Activated CD4-positive, CD25-positive, alpha-beta regulatory T cell treated with anti-CD3 and anti-CD28 coated beads, Interleukin-2, amount 50 U/mL, for 72 hours (primary cell): Measurements from ENCODE around the gene C1QTNF2.
"Not testable (repeated sequence)": the region's sequence is repeated elsewhere in the genome, so short reads cannot be mapped to it uniquely, and the experiment has no call there.

Experiments used
- DNase-seq: peaks from one replicate; pipeline ENCODE4 v3.0.0; 2021

The C1QTNF2 gene

GRCh38 chr5:160370713-160371034 lies 248 bp upstream of the C1QTNF2 start:
- DNase-seq: no peak

GRCh38 chr5:160367885-160368284 lies 2.5 kb downstream of the C1QTNF2 start:
- DNase-seq: no peak

DNA sequence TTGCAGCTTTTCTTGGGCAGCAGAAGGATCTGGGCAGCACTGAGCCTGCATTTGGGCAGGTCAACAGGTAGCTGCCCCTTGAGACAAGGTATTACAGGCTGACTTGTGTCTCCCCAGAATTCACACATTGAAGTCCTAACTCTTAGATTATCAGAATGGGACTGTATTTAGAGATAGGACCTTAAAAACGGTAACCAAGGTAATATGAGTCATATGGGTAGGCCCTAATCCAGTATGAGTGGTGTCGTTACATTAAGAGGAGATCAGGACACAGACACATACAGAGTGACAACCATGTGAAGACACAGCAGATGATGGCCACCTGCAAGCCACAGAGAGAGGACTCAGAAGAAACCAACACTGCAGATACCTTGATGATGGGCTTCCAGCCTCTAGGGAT lies 3.2 kb downstream of the C1QTNF2 start:
- no peak for DNase-seq

DNA sequence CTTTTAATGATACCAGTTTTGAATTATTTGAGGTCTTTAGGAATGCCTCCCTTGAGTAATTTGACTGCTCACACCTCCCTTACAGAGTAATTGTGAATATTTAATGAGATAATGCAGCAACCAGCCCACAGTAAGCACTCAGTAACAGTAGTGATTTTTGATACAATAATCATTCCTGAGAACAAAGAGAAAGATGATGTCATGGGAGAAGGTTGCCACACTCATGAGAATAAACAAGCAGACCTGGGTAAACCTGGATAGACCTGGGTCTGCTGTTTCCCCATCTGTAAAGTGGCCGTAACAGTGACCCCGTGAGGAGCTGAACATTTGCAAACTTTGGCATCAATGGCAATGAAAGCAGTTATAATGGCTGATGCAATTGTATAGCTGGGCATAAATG lies 4.2 kb downstream of the C1QTNF2 start:
- DNase-seq: no peak

- no peak for DNase-seq
These were observed 6.6 kb downstream of the C1QTNF2 start for GRCh38 chr5:160363660-160364395.

GRCh38 chr5:160363211-160363610 lies 7.2 kb downstream of the C1QTNF2 start:
- no peak for DNase-seq

DNA sequence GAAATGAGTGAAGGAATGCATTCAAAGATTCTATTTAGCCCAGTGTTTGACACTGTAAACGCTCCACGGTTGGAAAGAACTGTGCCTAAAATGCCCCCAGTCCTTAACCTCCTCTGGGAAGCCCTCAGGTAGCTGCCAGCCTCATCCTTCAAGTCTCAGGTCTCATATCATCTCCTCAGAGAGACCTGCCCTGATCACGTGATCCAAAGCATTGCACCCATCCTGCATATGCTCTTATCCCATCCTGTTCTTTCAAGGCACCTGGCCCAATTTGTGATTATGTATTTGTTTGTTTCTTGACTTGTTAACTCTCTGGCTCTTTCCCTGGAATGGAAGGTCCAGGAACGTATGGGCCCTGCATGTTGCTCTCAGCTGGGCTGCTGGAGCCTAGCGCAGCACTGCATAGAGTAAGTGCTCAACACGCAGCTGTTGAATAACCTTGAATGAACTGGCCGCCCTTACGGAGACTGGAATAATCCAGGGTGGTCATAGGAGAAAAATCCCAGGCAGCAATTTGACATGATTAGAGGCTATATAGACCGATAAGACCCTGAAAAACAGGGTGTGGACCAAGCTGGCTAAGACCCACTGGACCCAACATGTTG lies 8.7 kb downstream of the C1QTNF2 start:
- no peak for DNase-seq

DNA sequence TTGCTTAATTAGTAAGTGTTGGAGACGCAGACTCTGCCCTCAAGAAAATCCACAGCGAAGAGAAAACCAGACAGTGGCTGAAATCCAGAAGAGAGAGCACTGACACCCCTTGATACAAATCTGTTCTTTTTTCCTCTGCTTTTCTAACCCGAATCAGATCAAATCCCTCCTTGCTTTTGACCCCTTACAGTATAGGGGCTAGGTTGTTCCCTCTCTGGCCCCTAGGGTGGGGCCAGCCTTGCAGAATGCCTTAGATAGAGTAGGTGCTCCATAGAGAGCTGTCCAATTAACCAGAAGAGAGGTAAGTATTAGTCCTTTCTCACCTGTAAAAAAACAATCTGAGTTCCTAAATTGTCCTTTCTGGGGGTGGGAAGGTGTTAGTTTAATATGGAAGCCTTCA lies 10.1 kb downstream of the C1QTNF2 start:
- DNase-seq: no peak

DNA sequence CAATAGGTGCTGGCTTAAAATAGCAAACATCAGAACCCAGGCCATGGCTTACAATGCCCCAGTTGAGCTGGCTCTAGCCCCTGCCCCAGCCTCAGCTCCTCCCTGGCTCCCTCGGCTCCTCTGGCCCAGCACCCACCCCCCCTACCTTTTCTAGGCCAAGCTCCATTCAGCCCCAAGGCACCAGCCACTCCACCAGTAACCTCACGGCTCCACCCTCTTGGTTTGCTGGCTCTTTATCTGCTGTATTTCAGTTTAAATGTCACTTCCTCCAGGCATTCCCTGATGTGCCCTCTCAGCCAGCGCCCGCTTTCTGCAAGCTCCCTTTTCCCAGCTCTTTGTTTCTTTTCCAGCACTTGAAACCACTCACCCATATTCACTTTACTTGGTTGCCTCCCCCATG lies 10.6 kb downstream of the C1QTNF2 start:
- no peak for DNase-seq

DNA sequence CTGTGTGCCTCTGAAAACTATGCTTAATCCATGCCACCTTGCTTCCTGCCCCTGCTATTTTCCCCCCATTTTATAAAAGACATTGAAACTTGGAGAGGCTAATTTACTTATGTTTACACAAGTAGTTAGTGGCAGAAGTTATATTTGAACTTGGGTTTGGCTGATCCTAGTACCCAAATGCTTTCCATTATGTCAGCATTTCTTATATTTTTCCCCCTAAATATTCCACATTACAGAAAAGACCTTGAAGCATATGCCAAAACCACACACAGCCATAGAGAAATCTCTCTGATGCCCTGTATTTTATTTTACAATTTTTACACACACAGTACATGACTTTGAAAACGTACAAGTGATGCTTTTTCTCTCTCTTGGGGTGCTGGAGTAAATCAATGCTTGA lies 11.2 kb downstream of the C1QTNF2 start:
- DNase-seq: no peak

DNA sequence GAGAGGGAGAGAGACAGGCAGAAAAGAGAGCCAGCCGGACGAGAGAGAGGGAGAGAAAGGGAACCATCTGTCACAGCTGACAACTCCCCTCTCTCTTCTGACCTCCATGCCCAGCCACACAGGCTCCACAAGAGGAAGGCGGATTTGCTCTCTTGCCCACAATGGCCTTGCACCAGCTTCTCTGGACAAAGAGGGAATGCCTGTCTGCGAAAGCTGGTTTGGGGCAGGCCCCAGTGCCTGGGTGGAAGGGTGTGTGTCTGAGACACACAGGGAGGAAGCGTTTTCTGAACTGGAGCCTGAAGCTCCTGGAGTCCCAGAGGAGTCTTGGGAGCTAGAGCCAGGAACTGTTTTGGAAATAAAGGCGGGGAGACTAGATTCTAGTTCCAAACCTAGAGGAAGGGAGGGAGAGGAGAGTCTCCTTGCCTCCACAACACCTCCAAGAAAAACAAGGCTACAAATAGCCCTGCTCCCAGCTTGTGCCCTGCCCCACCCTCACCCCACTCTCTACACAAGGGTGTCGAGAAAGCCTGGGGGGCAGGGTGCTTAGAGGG lies 12.5 kb downstream of the C1QTNF2 start:
- no peak for DNase-seq

DNA sequence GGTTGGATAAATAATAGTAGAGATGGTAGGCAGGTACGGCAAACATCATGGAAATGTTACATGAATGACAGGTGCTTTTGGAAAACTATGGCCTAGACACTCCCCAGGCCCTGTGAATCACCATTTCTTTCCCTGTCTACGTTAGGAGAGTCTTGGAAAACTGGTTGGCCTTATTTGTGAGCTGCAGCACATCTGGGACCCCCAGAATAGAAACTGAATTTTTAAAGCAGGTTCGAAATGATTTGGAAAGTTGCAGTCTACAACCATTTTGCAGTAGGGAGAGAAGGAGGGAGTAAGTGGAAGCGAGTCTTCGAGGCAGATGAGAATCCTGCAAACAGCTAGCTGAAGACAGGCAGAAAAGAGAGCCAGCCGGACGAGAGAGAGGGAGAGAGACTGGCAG lies 13.0 kb downstream of the C1QTNF2 start:
- no peak for DNase-seq

DNA sequence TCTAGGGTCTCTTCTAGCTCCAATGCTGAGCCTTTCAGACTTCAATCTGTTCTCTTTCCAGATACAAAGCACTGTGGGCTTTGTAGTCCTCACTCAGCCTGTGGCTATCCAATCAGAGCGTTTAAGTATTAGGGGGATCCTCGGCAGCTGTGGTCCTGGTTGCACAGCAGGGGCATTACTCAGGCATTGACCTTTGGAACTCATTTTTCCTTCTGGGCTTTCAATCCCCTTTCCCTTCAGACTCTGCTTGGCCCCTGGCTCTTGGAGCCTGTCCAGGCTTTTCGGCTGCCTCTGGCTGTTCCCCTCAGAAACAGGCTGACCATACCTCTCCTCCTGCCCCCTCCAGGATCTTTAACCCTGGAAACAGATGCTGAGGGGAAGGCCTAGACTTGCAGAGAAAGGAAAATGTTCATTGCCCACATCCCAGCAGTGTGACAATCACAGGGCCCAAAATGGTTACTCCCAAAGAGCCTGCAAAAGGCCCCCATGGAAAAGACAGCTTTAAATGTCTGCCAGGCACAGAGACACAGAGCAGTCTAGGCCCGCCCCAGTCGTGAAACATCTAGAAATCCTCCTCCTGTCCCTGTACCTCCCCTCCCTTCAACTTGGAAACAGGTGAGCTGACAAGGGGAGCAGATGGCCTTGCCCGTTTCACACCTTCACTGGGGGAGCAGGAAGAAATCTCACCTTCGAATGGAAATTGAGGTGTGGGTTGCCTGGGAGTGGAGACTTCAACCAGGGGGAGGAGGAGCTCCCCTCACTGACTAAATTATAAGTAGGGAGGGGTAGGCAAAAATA lies 13.7 kb downstream of the C1QTNF2 start:
- no peak for DNase-seq

- no peak for DNase-seq
These were observed 15.8 kb downstream of the C1QTNF2 start for GRCh38 chr5:160354666-160355065.

DNA sequence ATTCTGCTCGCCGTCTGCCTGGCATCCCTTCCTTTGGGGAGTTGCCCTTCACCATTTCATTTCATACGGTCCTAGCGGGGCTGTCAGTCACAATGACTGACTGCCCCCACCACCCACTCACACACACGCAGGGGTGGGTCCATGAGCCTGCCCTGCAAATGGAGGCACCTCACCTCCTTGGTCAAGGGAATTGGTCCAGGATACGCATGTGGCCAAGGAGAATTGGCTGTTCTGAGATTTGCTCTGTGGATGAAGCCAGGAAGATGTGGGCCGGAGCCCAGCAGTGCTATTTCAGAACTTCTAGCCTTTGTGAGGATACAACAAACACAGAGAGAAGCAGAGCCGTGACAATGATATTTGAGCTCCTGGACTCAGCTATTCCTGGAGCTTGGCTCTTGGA lies 17.0 kb downstream of the C1QTNF2 start:
- DNase-seq: no peak

- DNase-seq: no peak
These were observed 18.1 kb downstream of the C1QTNF2 start for GRCh38 chr5:160352308-160352707.

- DNase-seq: no peak
These were observed 20.5 kb downstream of the C1QTNF2 start for GRCh38 chr5:160349935-160350303.

- DNase-seq: no peak
These were observed 21.0 kb downstream of the C1QTNF2 start for GRCh38 chr5:160349249-160349934.

GRCh38 chr5:160348080-160348479 lies 22.3 kb downstream of the C1QTNF2 start:
- DNase-seq: no peak

DNA sequence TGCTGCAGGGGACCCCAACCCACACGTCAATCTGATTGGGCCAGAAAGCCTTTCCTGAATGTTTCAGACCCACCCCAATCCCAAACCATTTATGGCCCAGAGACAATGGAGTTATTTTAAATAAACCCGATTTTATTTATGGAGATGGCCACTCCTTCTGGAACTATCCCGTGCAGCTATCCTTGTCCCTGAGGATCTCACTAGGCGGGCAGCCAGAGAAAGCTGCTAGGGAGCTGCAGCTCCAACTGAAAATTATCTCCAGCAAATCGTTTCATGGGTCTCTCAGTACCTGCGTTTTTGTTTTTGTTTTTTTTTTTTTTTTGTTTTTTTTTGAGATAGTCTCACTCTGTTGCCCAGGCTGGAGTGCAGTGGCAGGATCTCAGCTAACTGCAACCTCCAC lies 23.0 kb downstream of the C1QTNF2 start:
- no peak for DNase-seq

DNA sequence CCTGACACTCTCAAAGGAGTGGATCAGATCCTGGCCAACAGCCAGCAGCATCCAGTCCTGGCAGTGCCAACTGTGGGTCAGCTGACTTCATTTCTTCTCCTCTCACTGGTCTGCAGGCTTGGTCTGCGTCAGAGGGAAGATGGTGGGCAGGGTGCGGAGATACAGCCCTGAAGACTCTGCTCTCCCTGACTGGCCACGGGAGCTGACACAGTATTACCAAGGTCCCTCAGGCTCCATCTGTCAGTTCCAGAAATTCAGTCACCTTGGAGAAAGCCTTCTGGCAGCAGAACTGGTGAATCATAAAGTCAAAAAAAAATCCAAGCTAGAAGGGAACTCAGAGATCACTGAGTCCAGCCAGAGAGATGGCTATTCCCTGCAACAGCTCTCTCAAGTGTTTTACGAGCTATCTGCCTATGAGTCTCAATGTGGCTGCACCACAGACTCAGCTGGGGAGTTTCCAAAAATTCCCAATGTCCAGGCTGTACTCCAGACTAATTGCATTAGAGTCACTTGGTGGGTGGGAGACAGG lies 27.9 kb downstream of the C1QTNF2 start:
- DNase-seq: no peak

DNA sequence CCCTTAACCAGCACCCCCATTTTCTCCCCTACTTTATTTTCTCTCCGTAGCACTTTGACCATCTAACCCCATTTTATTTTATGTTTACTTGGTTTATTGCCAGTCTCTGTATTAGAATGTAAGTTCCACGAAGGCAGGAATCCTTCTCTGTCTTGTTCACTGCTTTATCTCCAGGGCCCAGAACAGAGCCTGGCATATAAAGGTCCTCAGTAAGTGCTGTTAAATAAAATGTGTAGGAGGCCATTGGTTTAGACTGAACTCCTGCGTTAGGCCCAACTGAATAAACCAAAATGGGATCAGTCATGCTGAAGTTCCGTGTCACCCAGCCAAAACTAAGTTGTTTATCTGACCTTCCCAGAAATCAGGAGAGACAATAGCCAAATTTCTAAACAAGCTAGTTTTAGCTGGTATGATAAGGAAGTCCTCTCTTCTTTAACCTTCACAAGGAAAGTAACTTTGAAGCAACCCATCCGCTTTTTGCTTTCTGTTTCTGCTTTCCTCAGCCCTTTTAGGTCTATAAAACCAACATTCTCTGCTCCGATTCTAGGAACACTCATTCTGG lies 29.0 kb downstream of the C1QTNF2 start:
- no peak for DNase-seq

GRCh38 chr5:160340513-160340912 lies 29.9 kb downstream of the C1QTNF2 start:
- not testable (repeated sequence) for DNase-seq
